Thyroid gland (tissue), 4 donors: ENCODE data around the gene SLC25A21. TPM values are rescaled to one million over a fixed set of nuclear protein-coding genes. Genes with fewer than 3 reads are reported as not detected.

Experiments
- DNase-seq, 2 donors: peaks; one replicate each; pipeline ENCODE4 v3.0.0-alpha.2; 2019
- H3K27ac ChIP-seq, 3 donors: fragments of 200-600 bp; sonication (generic); 1 replicate in 2 of 3; 2 replicates in 1 of 3; pipeline ENCODE4 v1.5.1; 2016 to 2019; ENCODE audit warnings: mild to moderate bottlenecking in 1 of 3, moderate library complexity in 1 of 3
- H3K27me3 ChIP-seq: fragments of 200-600 bp; sonication (generic); one replicate; pipeline ENCODE4 v1.5.1; 2019
- H3K36me3 ChIP-seq, 2 donors: fragments of 200-600 bp; sonication (generic); one replicate each; pipeline ENCODE4 v1.5.1; 2016 to 2019
- H3K4me1 ChIP-seq, 2 donors: fragments of 200-600 bp; sonication (generic); one replicate each; pipeline ENCODE4 v1.5.1; 2017 to 2019
- H3K4me3 ChIP-seq, 3 donors: fragments of 200-600 bp; sonication (generic); replicated peaks in 1 of 3; 1 replicate in 2 of 3; 2 replicates in 1 of 3; pipeline ENCODE4 v1.5.1; 2016; ENCODE audit warnings: mild to moderate bottlenecking in 1 of 3
- H3K9me3 ChIP-seq: fragments of 200-600 bp; sonication (generic); one replicate; pipeline ENCODE4 v1.5.1; 2017
- CTCF ChIP-seq, 6 experiments: fragments of 200-600 bp in 3 of 6; fragments of 450-650 bp in 3 of 6; sonication (generic) in 3 of 6; IDR thresholded peaks; one replicate each; pipeline ENCODE4 v1.5.1; 2016 to 2019; ENCODE audit warnings: antibody characterized with exemption in 6 of 6, mild to moderate bottlenecking in 2 of 6, inconsistent platforms in 1 of 6, moderate library complexity in 1 of 6
- POLR2A ChIP-seq, 2 donors: fragments of 450-650 bp; IDR thresholded peaks; one replicate each; pipeline ENCODE4 v1.6.1; 2017; ENCODE audit warnings: antibody characterized with exemption in 2 of 2, mild to moderate bottlenecking in 2 of 2, moderate library complexity in 1 of 2
- WGBS, 2 donors: methylation state at CpG; one replicate each; pipeline ENCODE4 v1.1.5; 2017; 5-methylcytosine and 5-hydroxymethylcytosine counted together
- intact Hi-C: fragments of 100-400 bp; cut with DNase I; formaldehyde crosslinking; loops from one replicate; pipeline ENCODE4 v1.15.1; 2023
- total RNA-seq, 4 donors: library from RNA; depleted of rRNA; stranded (reverse); fragments of >200 nt; gene quantifications; one replicate each; pipeline ENCODE4 v1.2.3, GENCODE V29; 2016

The SLC25A21 gene
- total RNA-seq, 4 donors from 2014 or later = 0.29 to 1.4 (median 0.60) TPM

- no peaks in the 10 kb centered on the region for H3K9me3 ChIP-seq
- H3K36me3 ChIP-seq = no peaks in the 10 kb centered on the region
- peak overlapping the region; percentile 0 to 50 (median 39) for H3K27ac ChIP-seq
- no peak overlapping the region for H3K4me3 ChIP-seq
- H3K27me3 ChIP-seq = no peaks in the 10 kb centered on the region
- peak; percentile 47 to 54 for DNase-seq
- no peak for TF ChIP-seq POLR2A (IDR thresholded peaks at IDR 0.05)
- TF ChIP-seq CTCF (IDR thresholded peaks at IDR 0.05) = no peak
- peaks cover 12 to 18% of the 10 kb centered on the region in 2 donors for H3K4me1 ChIP-seq
- intact Hi-C loops = no loop called here
- 44% methylated on average over 3 of the region's 3 CpGs for WGBS, 2 donors
Measured at GRCh38 chr14:37060496-37061260, 111.7 kb downstream of the SLC25A21 start.

GRCh38 chr14:37057776-37058175, 114.6 kb downstream of the SLC25A21 start:
- 79 to 86% methylated on average over 3 of the region's 3 CpGs for WGBS, 2 donors
- no peak overlapping the region for H3K4me3 ChIP-seq
- H3K9me3 ChIP-seq = no peaks in the 10 kb centered on the region
- no peaks in the 10 kb centered on the region for H3K36me3 ChIP-seq
- H3K27ac ChIP-seq = no peak overlapping the region
- peaks cover 12 to 18% of the 10 kb centered on the region in 2 donors for H3K4me1 ChIP-seq
- no peak for TF ChIP-seq CTCF (IDR thresholded peaks at IDR 0.05)
- no peak for TF ChIP-seq POLR2A (IDR thresholded peaks at IDR 0.05)
- no peaks in the 10 kb centered on the region for H3K27me3 ChIP-seq
- intact Hi-C loops = no loop called here
- no peak for DNase-seq

- DNase-seq = no peak
- TF ChIP-seq POLR2A (IDR thresholded peaks at IDR 0.05) (no peak), CTCF (IDR thresholded peaks at IDR 0.05) (no peak)
- Histone ChIP-seq H3K9me3 (no peaks in the 10 kb centered on the region), H3K4me1 (peaks cover 12 to 14% of the 10 kb centered on the region in 2 donors), H3K36me3 (no peaks in the 10 kb centered on the region), H3K4me3 (no peak overlapping the region), H3K27ac (no peak overlapping the region), H3K27me3 (no peaks in the 10 kb centered on the region)
- WGBS, 2 donors = 72 to 78% methylated on average over 3 of the region's 3 CpGs
- intact Hi-C loops = no loop called here
Measured at GRCh38 chr14:37056473-37056872, 115.9 kb downstream of the SLC25A21 start.

- TF ChIP-seq POLR2A (IDR thresholded peaks at IDR 0.05) (no peak), CTCF (IDR thresholded peaks at IDR 0.05) (no peak)
- Histone ChIP-seq H3K4me1 (no peaks in the 10 kb centered on the region), H3K27ac (no peak overlapping the region), H3K36me3 (no peaks in the 10 kb centered on the region), H3K27me3 (no peaks in the 10 kb centered on the region), H3K4me3 (no peak overlapping the region), H3K9me3 (no peaks in the 10 kb centered on the region)
- WGBS, 2 donors = 97 to 98% methylated on average over 2 of the region's 2 CpGs
- intact Hi-C loops = no loop called here
- no peak for DNase-seq
Measured at GRCh38 chr14:37054869-37055268, 117.5 kb downstream of the SLC25A21 start.

GRCh38 chr14:37054144-37054543, 118.3 kb downstream of the SLC25A21 start:
- no peaks in the 10 kb centered on the region for H3K4me1 ChIP-seq
- H3K27ac ChIP-seq = no peak overlapping the region
- no peaks in the 10 kb centered on the region for H3K27me3 ChIP-seq
- intact Hi-C loops = no loop called here
- H3K9me3 ChIP-seq = no peaks in the 10 kb centered on the region
- no peak for DNase-seq
- TF ChIP-seq CTCF (IDR thresholded peaks at IDR 0.05) (no peak), POLR2A (IDR thresholded peaks at IDR 0.05) (no peak)
- no peak overlapping the region for H3K4me3 ChIP-seq
- no peaks in the 10 kb centered on the region for H3K36me3 ChIP-seq
